Progenitor cell of endocrine pancreas (in vitro differentiated cells): ENCODE results near the gene HINT2. TPM values are rescaled to one million over a fixed set of nuclear protein-coding genes. Genes with fewer than 3 reads are reported as not detected.

Source experiments
- DNase-seq: peaks from one replicate; pipeline ENCODE4 v3.0.0; 2021; ENCODE audit warnings: low spot score; ENCODE audit not compliant: unreplicated experiment
- H3K27ac Mint-ChIP-seq: 2 replicates; pipeline ENCODE4 v1.8.0; 2021; ENCODE audit warnings: mild to moderate bottlenecking, moderate library complexity, mixed read lengths
- H3K27me3 Mint-ChIP-seq: 2 replicates; pipeline ENCODE4 v1.8.0; 2021; ENCODE audit warnings: mixed read lengths
- H3K36me3 Mint-ChIP-seq: 2 replicates; pipeline ENCODE4 v1.8.0; 2022; ENCODE audit warnings: mixed read lengths; ENCODE audit not compliant: insufficient read depth
- H3K4me1 Mint-ChIP-seq: 2 replicates; pipeline ENCODE4 v1.8.0; 2021; ENCODE audit warnings: low read depth, mixed read lengths
- H3K4me3 Mint-ChIP-seq: 2 replicates; pipeline ENCODE4 v1.8.0; 2021; ENCODE audit warnings: low read depth, mild to moderate bottlenecking, moderate library complexity, mixed read lengths
- H3K9me3 Mint-ChIP-seq: 2 replicates; pipeline ENCODE4 v1.8.0; 2021; ENCODE audit warnings: low read depth, mixed read lengths
- total RNA-seq: library from RNA; stranded (reverse); gene quantifications from 2 replicates; pipeline ENCODE4 v1.2.1, GENCODE V29; 2021
- TF ChIP-seq, protein P1 (sequence below): fragments of 200-600 bp; sonication (generic); IDR thresholded peaks from one replicate; pipeline ENCODE4 v1.5.0; 2021; ENCODE audit warnings: antibody characterized with exemption, mild to moderate bottlenecking; ENCODE audit not compliant: unreplicated experiment

Gene HINT2
- total RNA-seq, 1 donor from 2014 or later, result 37.7 TPM

DNA sequence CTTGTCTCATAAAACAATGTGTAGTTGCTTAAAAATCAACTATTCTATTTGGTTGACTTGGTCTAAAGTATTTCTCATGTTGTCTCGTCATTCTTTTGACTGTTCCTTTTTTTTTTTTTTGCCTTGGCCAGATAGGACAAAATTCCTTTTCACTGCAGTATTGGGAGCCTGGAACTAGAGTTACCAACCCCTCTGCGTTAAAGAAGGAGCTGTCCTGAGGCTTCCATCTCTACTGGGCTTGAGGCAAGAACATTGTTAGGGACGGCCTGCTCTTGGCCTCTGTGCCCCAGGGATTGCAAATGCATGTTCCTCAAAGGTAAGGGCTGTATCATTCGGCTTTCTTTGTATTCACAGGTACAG, 24.8 kb downstream of the HINT2 start:
- H3K9me3 Mint-ChIP-seq, result no peaks in the 10 kb centered on the region
- H3K4me1 Mint-ChIP-seq, result peaks cover 8% of the 10 kb centered on the region

DNA sequence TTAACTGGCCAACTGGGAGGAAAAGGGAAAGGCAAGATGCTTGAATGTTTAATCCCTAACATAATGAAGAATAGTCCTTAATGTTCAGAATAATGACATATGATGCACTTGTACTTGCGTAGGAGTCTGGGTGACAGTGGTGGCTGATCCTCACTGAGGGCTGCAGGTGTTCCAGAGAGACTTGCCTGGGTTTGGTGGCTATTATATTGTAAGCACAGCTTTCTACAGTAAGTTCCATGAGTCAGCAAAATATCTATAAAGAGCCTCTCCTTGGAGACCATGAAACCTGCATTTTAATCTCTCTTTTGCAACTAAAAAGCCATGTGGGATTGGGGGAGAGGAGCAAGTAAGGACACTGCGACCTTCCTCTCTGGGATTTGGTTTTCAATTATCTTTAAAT, 25.3 kb downstream of the HINT2 start:
- peaks cover 3% of the 10 kb centered on the region for H3K27me3 Mint-ChIP-seq
- H3K4me3 Mint-ChIP-seq, result no peak overlapping the region
- no peak overlapping the region for H3K27ac Mint-ChIP-seq
- H3K4me1 Mint-ChIP-seq, result peaks cover 8% of the 10 kb centered on the region
- TF ChIP-seq, protein P1, sequence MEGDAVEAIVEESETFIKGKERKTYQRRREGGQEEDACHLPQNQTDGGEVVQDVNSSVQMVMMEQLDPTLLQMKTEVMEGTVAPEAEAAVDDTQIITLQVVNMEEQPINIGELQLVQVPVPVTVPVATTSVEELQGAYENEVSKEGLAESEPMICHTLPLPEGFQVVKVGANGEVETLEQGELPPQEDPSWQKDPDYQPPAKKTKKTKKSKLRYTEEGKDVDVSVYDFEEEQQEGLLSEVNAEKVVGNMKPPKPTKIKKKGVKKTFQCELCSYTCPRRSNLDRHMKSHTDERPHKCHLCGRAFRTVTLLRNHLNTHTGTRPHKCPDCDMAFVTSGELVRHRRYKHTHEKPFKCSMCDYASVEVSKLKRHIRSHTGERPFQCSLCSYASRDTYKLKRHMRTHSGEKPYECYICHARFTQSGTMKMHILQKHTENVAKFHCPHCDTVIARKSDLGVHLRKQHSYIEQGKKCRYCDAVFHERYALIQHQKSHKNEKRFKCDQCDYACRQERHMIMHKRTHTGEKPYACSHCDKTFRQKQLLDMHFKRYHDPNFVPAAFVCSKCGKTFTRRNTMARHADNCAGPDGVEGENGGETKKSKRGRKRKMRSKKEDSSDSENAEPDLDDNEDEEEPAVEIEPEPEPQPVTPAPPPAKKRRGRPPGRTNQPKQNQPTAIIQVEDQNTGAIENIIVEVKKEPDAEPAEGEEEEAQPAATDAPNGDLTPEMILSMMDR, result no peak
- H3K36me3 Mint-ChIP-seq, result peaks cover 7% of the 10 kb centered on the region
- no peak for DNase-seq
- no peaks in the 10 kb centered on the region for H3K9me3 Mint-ChIP-seq

More for the DNA sequence above, 24.8 kb downstream of the HINT2 start:
- Mint-ChIP-seq H3K36me3 (peaks cover 6% of the 10 kb centered on the region), H3K27ac (peak overlapping the region; percentile 70), H3K4me3 (no peak overlapping the region), H3K27me3 (peaks cover 3% of the 10 kb centered on the region)
- no peak for DNase-seq
- TF ChIP-seq, protein P1, result no peak

DNA sequence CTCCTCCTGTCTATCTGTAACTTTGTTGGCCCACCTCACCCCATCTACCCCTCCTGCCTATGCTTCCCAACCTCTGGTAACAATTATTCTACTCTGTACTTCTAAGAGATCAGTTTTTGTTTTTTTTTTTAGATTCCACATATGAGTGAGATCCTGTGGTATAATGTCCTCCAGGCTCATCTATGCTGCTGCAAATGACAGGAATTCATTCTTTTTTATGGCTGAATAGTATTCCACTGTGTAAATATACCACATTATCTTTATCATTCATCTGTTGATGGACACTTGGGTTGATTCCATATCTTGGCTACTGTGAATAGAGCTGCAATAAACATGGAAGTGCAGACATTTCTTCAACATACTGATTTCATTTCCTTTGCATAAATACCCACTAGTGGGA, 31.4 kb downstream of the HINT2 start:
- Mint-ChIP-seq H3K27me3 (no peaks in the 10 kb centered on the region), H3K4me1 (peaks cover 5% of the 10 kb centered on the region), H3K36me3 (peaks cover 14% of the 10 kb centered on the region), H3K27ac (no peak overlapping the region), H3K9me3 (no peaks in the 10 kb centered on the region), H3K4me3 (no peak overlapping the region)
- DNase-seq, result no peak
- TF ChIP-seq, protein P1, result no peak

DNA sequence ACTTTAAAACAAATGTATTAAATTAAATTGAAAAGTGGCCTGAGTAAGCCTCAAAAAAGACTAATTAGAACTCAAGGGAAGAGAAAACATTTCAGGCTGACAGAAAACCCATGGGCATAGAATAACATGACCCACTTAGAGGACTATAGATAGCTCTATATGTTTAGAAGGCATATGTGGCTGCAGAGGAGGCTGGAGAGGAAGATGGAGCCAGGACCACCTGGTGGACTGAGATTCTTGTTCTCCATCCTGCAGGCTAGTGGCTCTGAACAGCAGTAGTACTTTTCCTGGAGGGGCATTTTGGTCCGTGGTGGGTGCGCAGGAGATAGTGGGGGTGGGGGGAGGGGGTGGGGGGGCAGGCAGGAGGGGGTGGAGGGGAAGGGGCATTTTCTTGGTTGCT, 33.8 kb downstream of the HINT2 start:
- H3K4me3 Mint-ChIP-seq, result no peak overlapping the region
- no peak overlapping the region for H3K27ac Mint-ChIP-seq
- H3K4me1 Mint-ChIP-seq, result peaks cover 6% of the 10 kb centered on the region
- no peak for DNase-seq
- TF ChIP-seq, protein P1, result no peak
- peaks cover 14% of the 10 kb centered on the region for H3K36me3 Mint-ChIP-seq
- H3K27me3 Mint-ChIP-seq, result no peaks in the 10 kb centered on the region
- H3K9me3 Mint-ChIP-seq, result no peaks in the 10 kb centered on the region

DNA sequence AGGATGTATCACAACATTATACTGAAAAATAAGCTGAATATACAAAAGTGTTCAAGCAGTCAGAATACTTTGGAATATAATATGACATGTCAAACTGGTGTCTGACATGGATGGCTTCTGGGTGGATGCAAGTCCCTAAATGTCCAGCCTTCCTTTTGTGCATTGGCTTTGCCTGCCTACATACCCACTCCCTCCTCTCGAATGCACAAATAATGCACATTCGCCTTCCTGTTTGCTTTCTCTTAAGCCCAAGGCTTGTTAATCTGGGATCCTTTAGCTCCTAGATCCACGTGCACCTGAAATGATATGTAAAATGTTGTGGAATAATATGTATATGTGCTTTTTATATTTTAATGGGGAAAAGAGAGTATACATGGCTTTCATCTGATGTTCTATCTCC, 36.3 kb downstream of the HINT2 start:
- Mint-ChIP-seq H3K4me3 (no peak overlapping the region), H3K27me3 (no peaks in the 10 kb centered on the region), H3K4me1 (peaks cover 10% of the 10 kb centered on the region), H3K36me3 (peaks cover 6% of the 10 kb centered on the region), H3K9me3 (no peaks in the 10 kb centered on the region), H3K27ac (no peak overlapping the region)
- DNase-seq, result no peak
- TF ChIP-seq, protein P1, result no peak

DNA sequence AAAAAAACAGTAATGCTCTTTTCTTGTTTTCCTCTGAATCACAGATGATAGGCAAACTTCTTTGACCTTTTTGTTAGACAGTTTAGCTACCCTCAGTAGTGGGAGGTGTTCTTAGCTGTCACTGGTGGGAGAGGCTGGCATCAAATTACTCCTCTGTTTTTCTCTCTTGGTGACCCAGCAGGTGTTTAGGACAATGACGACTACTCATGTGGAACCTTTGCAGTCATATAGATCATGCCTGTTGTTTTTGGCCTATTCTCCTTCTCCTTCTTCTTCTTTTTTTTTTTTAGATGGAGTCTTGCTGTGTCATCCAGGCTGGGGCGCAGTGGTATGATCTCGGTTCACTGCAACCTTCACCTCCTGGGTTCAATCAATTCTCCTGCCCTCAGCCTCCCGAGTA, 38.8 kb downstream of the HINT2 start:
- Mint-ChIP-seq H3K4me1 (peaks cover 10% of the 10 kb centered on the region), H3K4me3 (no peak overlapping the region), H3K9me3 (no peaks in the 10 kb centered on the region), H3K36me3 (peaks cover 3% of the 10 kb centered on the region), H3K27ac (peak overlapping the region; percentile 62), H3K27me3 (no peaks in the 10 kb centered on the region)
- TF ChIP-seq, protein P1, result no peak
- DNase-seq, result no peak
